Putamen (tissue), 1 donor: ENCODE results near the gene NR2E1.

Experiments used
- DNase-seq: peaks from one replicate; pipeline ENCODE4 v3.0.0-alpha.2; 2016; ENCODE audit warnings: low spot score

The NR2E1 gene

DNA sequence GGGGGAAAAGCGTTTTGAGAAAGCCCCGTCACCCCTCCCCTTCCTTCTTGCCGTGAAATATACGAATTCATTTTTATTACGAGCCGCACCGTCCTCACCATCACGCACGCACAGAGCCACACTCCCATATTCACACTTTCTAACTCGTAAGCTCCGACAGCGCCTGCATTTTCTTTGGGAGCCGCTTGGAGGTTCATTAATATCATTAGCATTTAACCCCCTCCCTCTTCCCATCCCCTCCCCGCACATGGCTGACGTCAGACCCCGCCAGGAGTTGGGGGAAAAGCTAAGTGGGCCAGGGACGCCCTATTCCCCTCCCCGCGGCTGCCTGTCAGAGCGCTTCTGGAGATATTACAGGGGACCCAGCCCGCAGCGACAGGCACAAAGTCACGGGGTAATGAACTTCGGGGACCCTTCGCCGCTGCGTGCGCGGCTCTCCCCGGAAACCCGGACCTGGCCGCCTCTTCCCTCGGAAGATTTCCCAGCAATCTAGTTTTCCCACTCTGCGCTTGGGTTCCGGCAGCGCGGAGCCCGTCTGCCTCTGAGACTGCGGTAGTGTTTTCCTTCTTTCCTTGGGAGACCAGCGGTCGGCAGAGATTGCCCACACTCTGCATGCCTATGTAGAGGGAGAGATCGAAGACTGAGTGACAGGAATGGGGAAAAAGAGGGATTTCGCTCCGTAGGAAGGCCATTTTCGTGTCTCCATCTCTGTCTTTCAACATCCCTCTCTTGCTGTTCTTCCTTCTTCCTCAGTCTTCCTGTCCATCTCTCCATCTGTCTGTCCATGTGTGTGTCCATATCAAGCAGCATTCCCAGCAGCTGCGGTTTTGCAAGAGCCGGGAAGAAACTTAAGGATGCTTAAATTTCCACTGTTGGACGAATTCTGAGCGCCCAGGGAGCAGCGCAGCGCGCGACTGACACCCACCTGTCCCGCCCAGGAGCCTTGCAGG, at the start of gene NR2E1:
NR2E1 (plus strand) TSS at position 309 of the 950 bp plus-strand sequence. CDS start 744 bp downstream, outside the sequence.
- DNase-seq, result peak; percentile 59

GRCh38 chr6:108116546-108117426, 49.0 kb upstream of the NR2E1 start:
- DNase-seq, result no peak

GRCh38 chr6:108117427-108118358, 48.1 kb upstream of the NR2E1 start:
- DNase-seq, result no peak

GRCh38 chr6:108118359-108118724, 47.5 kb upstream of the NR2E1 start:
- no peak for DNase-seq

GRCh38 chr6:108118810-108119768, 46.7 kb upstream of the NR2E1 start:
- no peak for DNase-seq

DNA sequence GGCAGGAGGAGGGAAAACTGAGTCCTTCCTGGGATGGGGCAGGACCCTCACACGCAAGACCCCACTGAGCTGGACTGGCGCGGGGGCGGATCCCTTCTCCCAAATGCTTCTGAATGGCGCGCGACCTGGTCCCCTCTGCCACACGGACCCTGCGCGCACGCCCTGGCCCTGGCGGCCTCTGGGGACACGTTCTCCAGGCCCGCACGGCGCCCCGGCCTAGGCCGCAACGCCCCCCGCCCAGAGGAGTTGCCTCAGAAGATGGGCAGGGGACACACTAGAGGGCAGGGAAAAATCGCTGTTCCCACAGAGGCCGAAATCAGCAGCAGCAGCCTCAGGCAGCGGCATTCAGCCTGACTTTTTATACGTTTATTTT, 46.1 kb upstream of the NR2E1 start:
- DNase-seq, result no peak

GRCh38 chr6:108120311-108120710, 45.5 kb upstream of the NR2E1 start:
- no peak for DNase-seq

DNA sequence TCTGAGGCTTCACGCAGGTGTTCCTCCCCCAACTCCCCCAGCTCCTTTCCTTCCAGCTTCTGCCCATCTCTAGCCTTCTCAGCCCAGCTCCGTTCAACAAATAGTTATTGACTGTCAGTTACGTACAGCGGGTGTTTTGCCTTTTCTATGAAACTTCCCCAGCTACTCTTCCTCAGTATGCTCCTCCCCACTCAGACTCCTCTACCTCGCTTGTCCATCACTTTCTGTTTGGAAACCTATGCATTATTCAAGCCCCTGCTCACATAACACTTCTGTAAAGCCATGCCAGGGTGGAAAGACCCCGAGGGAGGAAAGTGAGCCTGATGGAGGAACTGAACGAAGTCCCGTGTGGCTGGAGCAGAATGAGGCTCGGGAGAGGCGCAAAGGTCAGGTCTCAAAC, 44.2 kb upstream of the NR2E1 start:
- no peak for DNase-seq

- no peak for DNase-seq
Observed at GRCh38 chr6:108123481-108123929, 42.3 kb upstream of the NR2E1 start.

DNA sequence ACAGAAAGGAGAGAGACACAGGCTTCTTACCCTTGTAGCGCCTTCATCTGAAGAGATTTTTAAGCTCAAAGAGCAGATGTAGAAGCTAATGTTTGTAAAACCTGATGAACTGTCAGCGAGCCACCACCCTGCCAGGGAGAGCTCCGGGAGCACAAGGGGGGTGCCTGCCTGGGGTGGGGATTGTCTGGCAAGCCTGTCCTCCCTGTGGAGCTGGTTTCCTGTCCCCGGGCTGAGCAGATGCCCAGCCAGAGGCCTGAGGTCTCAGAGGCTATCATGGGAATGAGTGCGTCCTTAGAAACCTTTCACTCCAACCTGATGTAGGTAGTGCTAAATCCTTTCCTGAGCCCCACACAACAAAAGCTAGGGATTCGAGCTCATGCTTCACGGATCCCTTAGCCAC, 41.9 kb upstream of the NR2E1 start:
- no peak for DNase-seq

GRCh38 chr6:108127056-108127455, 38.8 kb upstream of the NR2E1 start:
- DNase-seq, result no peak

DNA sequence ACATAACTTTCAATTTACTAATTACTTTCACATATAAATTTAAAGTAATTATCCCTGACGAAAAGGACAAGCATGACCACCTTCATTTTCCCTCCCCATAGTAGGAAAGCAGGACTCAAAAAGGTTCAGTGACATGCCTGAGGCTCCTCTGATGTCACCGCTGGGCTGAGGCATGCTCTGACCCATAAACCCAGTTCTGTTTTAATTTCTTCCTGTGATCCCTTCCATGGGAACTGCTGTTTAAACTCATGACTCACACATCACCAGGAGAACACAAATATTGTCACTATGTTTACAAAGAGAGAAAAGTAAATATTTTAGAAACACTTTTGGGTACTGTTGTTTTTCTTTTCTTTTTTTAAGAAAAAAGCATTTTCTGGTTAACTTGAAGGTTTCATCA, 38.0 kb upstream of the NR2E1 start:
- no peak for DNase-seq

GRCh38 chr6:108130262-108130661, 35.6 kb upstream of the NR2E1 start:
- no peak for DNase-seq

DNA sequence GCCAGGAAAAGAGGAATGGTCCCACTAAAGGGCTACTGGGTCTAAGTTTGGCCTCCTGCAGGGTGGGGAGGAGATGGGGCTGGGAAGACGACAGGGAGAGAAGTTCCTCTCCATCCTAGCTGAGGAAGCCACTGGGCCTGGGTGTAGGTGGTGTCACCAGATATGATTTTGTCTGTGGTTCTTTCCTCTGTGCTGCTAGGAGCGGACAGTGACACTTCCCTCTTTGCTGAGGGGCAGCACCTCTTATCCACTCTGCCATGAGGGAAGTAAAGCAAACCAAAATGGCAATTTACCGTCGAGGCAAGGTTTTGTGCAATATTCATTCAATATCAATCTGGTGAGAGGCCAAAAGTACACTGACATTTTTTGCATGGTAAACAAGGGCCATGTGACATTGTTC, 33.0 kb upstream of the NR2E1 start:
- DNase-seq, result no peak

GRCh38 chr6:108133594-108134179, 32.1 kb upstream of the NR2E1 start:
- no peak for DNase-seq

DNA sequence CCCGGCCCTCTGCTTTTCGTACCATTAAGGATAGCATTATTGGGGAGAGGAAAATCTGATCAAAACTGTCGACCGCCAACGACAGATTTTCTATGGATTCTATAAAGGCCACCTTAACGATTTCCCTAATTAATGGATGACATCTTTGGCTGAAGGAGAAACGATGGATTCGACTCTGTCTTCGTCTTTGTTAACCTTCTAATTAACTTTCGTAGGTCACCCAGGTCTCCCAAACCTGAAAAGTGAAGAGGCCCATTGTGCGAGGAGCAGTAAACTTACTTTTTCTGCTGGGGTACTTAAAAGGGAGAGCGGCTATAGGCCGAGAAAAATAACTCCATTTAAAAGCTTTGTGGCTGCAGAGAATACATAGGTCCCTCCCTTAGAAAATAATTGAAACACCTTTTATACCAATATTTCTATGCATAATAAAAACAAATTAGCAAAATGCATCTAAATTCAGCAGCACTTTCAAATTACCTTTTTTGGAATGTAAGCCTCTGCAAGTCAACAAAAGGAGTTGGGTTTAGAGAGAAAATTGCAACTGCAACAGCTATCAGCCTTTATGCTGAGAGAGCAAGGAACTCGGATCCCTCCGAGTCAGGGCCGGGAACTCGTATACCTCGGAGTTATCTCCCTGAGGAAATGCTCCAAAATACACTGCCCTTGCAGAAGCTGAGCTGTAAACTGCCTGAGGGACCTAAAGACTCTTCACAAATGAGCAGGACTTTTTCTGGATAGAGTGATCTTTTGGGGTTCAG, 31.4 kb upstream of the NR2E1 start:
- no peak for DNase-seq

DNA sequence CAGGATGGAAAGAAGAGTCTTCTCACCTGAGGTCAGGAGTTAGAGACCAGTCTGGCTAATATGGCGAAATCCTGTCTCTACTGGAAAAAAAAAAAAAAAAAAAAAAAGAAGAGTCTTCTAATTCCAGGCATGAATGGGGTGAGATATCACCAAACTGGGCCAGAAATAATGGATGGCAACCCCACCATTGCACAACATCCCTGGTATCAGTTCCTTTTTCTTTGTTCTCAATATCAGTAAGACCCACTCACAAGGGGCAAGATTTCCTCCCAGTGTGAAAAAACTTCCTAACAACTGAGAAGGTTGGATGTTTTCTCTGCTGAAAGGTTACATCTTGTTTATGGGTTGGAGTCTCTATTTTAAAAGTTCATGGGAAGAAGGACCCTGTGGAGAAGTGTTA, 23.6 kb upstream of the NR2E1 start:
- no peak for DNase-seq

- no peak for DNase-seq
Observed at GRCh38 chr6:108145639-108146038, 20.2 kb upstream of the NR2E1 start.

DNA sequence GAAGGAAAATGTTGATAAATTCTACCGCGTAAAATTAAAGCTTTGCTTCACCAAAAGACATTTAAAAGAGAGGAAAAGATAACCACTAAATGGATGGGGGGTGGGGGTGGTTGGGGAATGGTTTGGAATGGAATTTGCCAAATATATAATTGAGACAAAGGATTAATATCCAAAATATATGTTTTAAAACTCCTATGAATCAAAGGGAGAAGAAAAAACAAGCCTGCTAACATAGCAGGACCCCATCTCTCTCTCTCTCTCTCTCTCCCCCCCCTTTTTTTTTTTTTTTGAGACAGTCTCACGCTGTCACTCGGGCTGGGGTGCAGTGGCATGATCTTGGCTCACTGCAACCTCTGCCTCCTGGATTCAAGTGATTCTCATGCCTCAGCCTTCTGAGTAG, 13.4 kb upstream of the NR2E1 start:
- no peak for DNase-seq
